Keratinocyte (primary cell): ENCODE measurements around the gene MS4A6A.

Experiments used
- CTCF ChIP-seq, 3 experiments: IDR thresholded peaks in 1 of 3; conservative IDR thresholded peaks in 1 of 3; optimal IDR thresholded peaks in 1 of 3; 2 replicates in 2 of 3; 3 replicates in 1 of 3; pipeline versions ENCODE3 to v1.5.1; 2011; ENCODE audit warnings: low read length in 3 of 3, mild to moderate bottlenecking in 3 of 3, moderate library complexity in 2 of 3, control low read depth in 1 of 3, inconsistent platforms in 1 of 3; ENCODE audit not compliant: insufficient read depth in 2 of 3; ENCODE audit errors: extremely low read depth in 1 of 3
- EZH2 ChIP-seq: IDR thresholded peaks from one replicate; pipeline ENCODE4 v1.6.1; 2012; ENCODE audit warnings: inconsistent platforms, mild to moderate bottlenecking, low read length, moderate library complexity

- TF ChIP-seq CTCF (optimal IDR thresholded peaks at IDR 0.05 in 1 of 3, IDR thresholded peaks at IDR 0.05 in 1 of 3, conservative IDR thresholded peaks at IDR 0.05 in 1 of 3; ENCODE audit: extremely low read depth in 1 of 3, insufficient read depth in 2 of 3, low read length in 3 of 3) (no peak), EZH2 (no peak)
These were observed 26.1 kb upstream of the MS4A6A start for GRCh38 chr11:60208951-60209350.
